Vagina (tissue), 2 donors: ENCODE results near the gene TPP1. TPM values are rescaled to one million over a fixed set of nuclear protein-coding genes. Genes with fewer than 3 reads are reported as not detected.
A peak's percentile ranks its signal among the peaks of the same experiment; 100 is the strongest.

Source experiments
- DNase-seq, 2 donors: peaks; one replicate each; pipeline ENCODE4 v3.0.0-alpha.2; 2017; ENCODE audit errors: extremely low spot score in 2 of 2
- H3K27ac ChIP-seq: fragments of 200-600 bp; sonication (generic); one replicate; pipeline ENCODE4 v1.5.1; 2019
- H3K27me3 ChIP-seq: fragments of 200-600 bp; sonication (generic); one replicate; pipeline ENCODE4 v1.5.1; 2019
- H3K36me3 ChIP-seq, 2 donors: fragments of 200-600 bp; sonication (generic); one replicate each; pipeline ENCODE4 v1.5.1; 2017 to 2019
- H3K4me1 ChIP-seq: fragments of 200-600 bp; sonication (generic); one replicate; pipeline ENCODE4 v1.5.1; 2019
- H3K4me3 ChIP-seq, 2 donors: fragments of 200-600 bp; sonication (generic); 1 replicate in 1 of 2; 2 replicates in 1 of 2; pipeline ENCODE4 v1.5.1; 2016 to 2019
- H3K9me3 ChIP-seq: fragments of 200-600 bp; sonication (generic); one replicate; pipeline ENCODE4 v1.5.1; 2019
- CTCF ChIP-seq, 3 experiments: fragments of 450-650 bp in 2 of 3; fragments of 200-600 bp in 1 of 3; sonication (generic) in 1 of 3; IDR thresholded peaks; one replicate each; pipeline ENCODE4 v1.5.1; 2017 to 2019; ENCODE audit warnings: antibody characterized with exemption in 3 of 3, mild to moderate bottlenecking in 2 of 3, moderate library complexity in 2 of 3
- POLR2A ChIP-seq, 2 donors: fragments of 450-650 bp; IDR thresholded peaks; one replicate each; pipeline ENCODE4 v1.6.1; 2017; ENCODE audit warnings: antibody characterized with exemption in 2 of 2, mild to moderate bottlenecking in 2 of 2, moderate library complexity in 2 of 2
- POLR2AphosphoS5 ChIP-seq, 2 donors: sonication (generic); formaldehyde crosslinking; IDR thresholded peaks; one replicate each; pipeline ENCODE4 v1.9.0; 2017; ENCODE audit warnings: antibody characterized with exemption in 2 of 2, mild to moderate bottlenecking in 2 of 2, low read depth in 1 of 2; ENCODE audit not compliant: insufficient read depth in 1 of 2
- intact Hi-C: fragments of 100-400 bp; cut with DNase I; formaldehyde crosslinking; loops from one replicate; pipeline ENCODE4 v1.15.1; 2023
- total RNA-seq: library from RNA; depleted of rRNA; stranded (reverse); fragments of >200 nt; gene quantifications from one replicate; pipeline ENCODE4 v1.2.3, GENCODE V29; 2016

Gene TPP1
- total RNA-seq, 1 donor from 2014 or later, result 77.3 TPM

GRCh38 chr11:6656584-6656915, 37.3 kb upstream of the TPP1 start:
- DNase-seq, result no peak
- H3K27ac ChIP-seq, result peak overlapping the region; percentile 92
- H3K36me3 ChIP-seq, result no peaks in the 10 kb centered on the region
- TF ChIP-seq CTCF (IDR thresholded peaks at IDR 0.05), result no peak
- TF ChIP-seq POLR2AphosphoS5 (IDR thresholded peaks at IDR 0.05; ENCODE audit: insufficient read depth in 1 of 2, low read depth in 1 of 2), result no peak
- TF ChIP-seq POLR2A (IDR thresholded peaks at IDR 0.05), result no peak
- no peaks in the 10 kb centered on the region for H3K9me3 ChIP-seq
- peak overlapping the region; percentile 57 to 72 for H3K4me3 ChIP-seq
- H3K4me1 ChIP-seq, result peaks cover 17% of the 10 kb centered on the region
- no peaks in the 10 kb centered on the region for H3K27me3 ChIP-seq
- intact Hi-C loops, result loop anchor here (10.0 kb wide), 1 partner anchor 52 kb away; the partner anchor contains the start of genes ILK and RRP8

GRCh38 chr11:6655790-6656583, 36.8 kb upstream of the TPP1 start, which contains the start of gene DCHS1:
Gene DCHS1 (minus strand): TSS chr11:6655809. CDS start chr11:6641613, 14,196 bp downstream.
- no peak for DNase-seq
- Histone ChIP-seq H3K27me3 (no peaks in the 10 kb centered on the region), H3K9me3 (no peaks in the 10 kb centered on the region), H3K4me3 (peak within 1 kb of the TSS; percentile 57 to 72), H3K36me3 (no peaks in the 10 kb centered on the region), H3K4me1 (peaks cover 17% of the 10 kb centered on the region), H3K27ac (peak within 1 kb of the TSS; percentile 92)
- TF ChIP-seq POLR2AphosphoS5 (IDR thresholded peaks at IDR 0.05; ENCODE audit: insufficient read depth in 1 of 2, low read depth in 1 of 2), result peak in 1 of 2 donors; percentile 60
- TF ChIP-seq CTCF (IDR thresholded peaks at IDR 0.05), result no peak
- intact Hi-C loops, result loop anchor here (10.0 kb wide), 1 partner anchor 51 kb away; the partner anchor contains the start of genes ILK and RRP8

GRCh38 chr11:6655020-6655789, 36.0 kb upstream of the TPP1 start:
- DNase-seq, result no peak
- H3K4me1 ChIP-seq, result peaks cover 17% of the 10 kb centered on the region
- no peaks in the 10 kb centered on the region for H3K36me3 ChIP-seq
- no peaks in the 10 kb centered on the region for H3K27me3 ChIP-seq
- peak overlapping the region; percentile 92 for H3K27ac ChIP-seq
- TF ChIP-seq POLR2A (IDR thresholded peaks at IDR 0.05), result no peak
- TF ChIP-seq POLR2AphosphoS5 (IDR thresholded peaks at IDR 0.05; ENCODE audit: insufficient read depth in 1 of 2, low read depth in 1 of 2), result peak in 1 of 2 donors; percentile 41
- no peaks in the 10 kb centered on the region for H3K9me3 ChIP-seq
- peak overlapping the region; percentile 57 to 72 for H3K4me3 ChIP-seq
- intact Hi-C loops, result loop anchor here (10.0 kb wide), 1 partner anchor 50 kb away; the partner anchor contains the start of genes ILK and RRP8

- H3K27me3 ChIP-seq, result no peaks in the 10 kb centered on the region
- H3K9me3 ChIP-seq, result no peaks in the 10 kb centered on the region
- H3K27ac ChIP-seq, result peak overlapping the region; percentile 92
- peak overlapping the region; percentile 57 to 72 for H3K4me3 ChIP-seq
- no peaks in the 10 kb centered on the region for H3K36me3 ChIP-seq
- intact Hi-C loops, result loop anchor here (10.0 kb wide), 1 partner anchor 50 kb away; the partner anchor contains the start of genes ILK and RRP8
- no peak for DNase-seq
- TF ChIP-seq POLR2A (IDR thresholded peaks at IDR 0.05) (no peak), CTCF (IDR thresholded peaks at IDR 0.05) (no peak), POLR2AphosphoS5 (IDR thresholded peaks at IDR 0.05; ENCODE audit: insufficient read depth in 1 of 2, low read depth in 1 of 2) (no peak)
- peaks cover 17% of the 10 kb centered on the region for H3K4me1 ChIP-seq
Measured at GRCh38 chr11:6654281-6655019, 35.2 kb upstream of the TPP1 start.

GRCh38 chr11:6653656-6654055, 34.4 kb upstream of the TPP1 start:
- intact Hi-C loops, result loop anchor here (10.0 kb wide), 1 partner anchor 49 kb away; the partner anchor contains the start of genes ILK and RRP8
- no peaks in the 10 kb centered on the region for H3K27me3 ChIP-seq
- no peak overlapping the region for H3K4me3 ChIP-seq
- DNase-seq, result no peak
- H3K36me3 ChIP-seq, result no peaks in the 10 kb centered on the region
- TF ChIP-seq CTCF (IDR thresholded peaks at IDR 0.05) (no peak), POLR2A (IDR thresholded peaks at IDR 0.05) (no peak), POLR2AphosphoS5 (IDR thresholded peaks at IDR 0.05; ENCODE audit: insufficient read depth in 1 of 2, low read depth in 1 of 2) (no peak)
- H3K9me3 ChIP-seq, result no peaks in the 10 kb centered on the region
- peaks cover 17% of the 10 kb centered on the region for H3K4me1 ChIP-seq
- peak overlapping the region; percentile 92 for H3K27ac ChIP-seq
